Right lung (tissue), 5 donors: ENCODE data around the gene WNT8A. TPM values are rescaled to one million over a fixed set of nuclear protein-coding genes. Genes with fewer than 3 reads are reported as not detected.

Experiments used
- DNase-seq, 2 donors: peaks; one replicate each; pipeline ENCODE4 v3.0.0-alpha.2; 2013
- polyA plus RNA-seq, 5 donors: library from polyadenylated mRNA; unstranded; fragments of 120-200 nt; gene quantifications; one replicate each; pipeline versions ENCODE4 v1.2.1 to v1.2.3, GENCODE V29; 2013; ENCODE audit warnings: inconsistent platforms in 1 of 5, low replicate concordance in 1 of 5; ENCODE audit not compliant: insufficient read length in 5 of 5, insufficient read depth in 1 of 5

Gene WNT8A
- polyA plus RNA-seq, 5 donors = not detected

DNA sequence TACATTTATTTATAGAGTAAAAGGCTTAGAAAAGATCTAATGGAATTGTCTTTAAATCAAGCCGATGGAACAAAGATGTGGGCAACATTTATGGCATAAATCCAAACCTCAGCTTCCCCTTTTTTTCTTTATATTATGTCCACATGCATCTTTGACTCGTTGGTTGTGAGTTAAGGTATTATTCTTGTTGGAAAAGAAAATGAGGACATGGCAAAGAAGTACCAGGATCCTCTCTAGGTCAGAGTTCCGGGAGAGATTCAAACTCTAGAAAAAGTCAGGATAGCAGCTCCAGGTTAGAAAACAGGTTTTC, 55.9 kb downstream of the WNT8A start:
- no peak for DNase-seq

DNA sequence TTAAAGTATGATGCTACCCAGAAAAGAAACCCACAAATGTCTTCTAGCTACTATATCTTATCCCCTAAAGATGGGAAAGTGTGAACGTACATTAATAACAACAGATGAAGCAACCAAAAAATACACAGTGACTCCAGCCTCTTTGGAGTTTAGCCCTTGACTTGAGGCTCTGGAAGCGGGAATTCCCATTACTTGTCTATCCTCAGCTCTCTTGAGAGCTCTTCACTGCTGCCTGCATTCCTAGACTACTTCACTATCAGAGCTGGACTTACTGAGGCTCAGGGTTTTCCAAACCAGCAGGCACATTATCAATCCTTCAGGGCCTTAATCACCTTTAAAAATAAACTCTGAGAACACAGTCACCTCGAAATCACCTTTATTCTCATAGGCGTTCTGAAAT, 56.4 kb downstream of the WNT8A start:
- DNase-seq = no peak

Other genes with a start within 250 kb of the WNT8A start
- 1 to 10 TPM in 4 of 5 donors, under 1 TPM in 1; 0.90 to 8.3 (median 1.2) TPM for gene MYOT, start 216.2 kb upstream of the WNT8A start, polyA plus RNA-seq
- under 1 TPM; 0.28 to 0.51 (median 0.38) TPM for gene PKD2L2, start 194.6 kb upstream of the WNT8A start, polyA plus RNA-seq
- 10 to 100 TPM; 30.5 to 58.9 (median 51.2) TPM for gene FAM13B, start 51.0 kb upstream of the WNT8A start, polyA plus RNA-seq
- gene NME5, start 55.4 kb downstream of the WNT8A start, polyA plus RNA-seq = 10 to 100 TPM; 10.2 to 12.1 (median 10.7) TPM
- 100 to 1,000 TPM; 107 to 197 (median 186) TPM for gene BRD8, start 94.6 kb downstream of the WNT8A start, polyA plus RNA-seq
- gene KIF20A, start 95.1 kb downstream of the WNT8A start, polyA plus RNA-seq = 10 to 100 TPM; 32.3 to 94.5 (median 49.2) TPM
- 10 to 100 TPM; 46.2 to 67.0 (median 59.3) TPM for gene CDC23, start 129.3 kb downstream of the WNT8A start, polyA plus RNA-seq
- gene GFRA3, start 190.6 kb downstream of the WNT8A start, polyA plus RNA-seq = 1 to 10 TPM; 2.7 to 5.5 (median 3.2) TPM
- gene CDC25C, start 247.8 kb downstream of the WNT8A start, polyA plus RNA-seq = 10 to 100 TPM in 3 of 5 donors, 1 to 10 TPM in 2; 5.7 to 16.4 (median 10.2) TPM